ENCODE measurements around the gene MAP1A. TPM values are rescaled to one million over a fixed set of nuclear protein-coding genes. Genes with fewer than 3 reads are reported as not detected.

MAP1A gene
- total RNA-seq, 4 donors from 2014 or later: 3.5 to 13.0 (median 8.2) TPM

- in situ Hi-C loops (cut with MboI; ENCODE audit: low sequenced_read_pairs in 4 of 4) (no loop called here), intact Hi-C loops (cut with DNase I; ENCODE audit: low total_unique reads) (no loop called here)
- no peak for ATAC-seq
- peaks cover 0 to 8% of the 10 kb centered on the region in 2 donors for H3K36me3 ChIP-seq
- no peak for DNase-seq
- TF ChIP-seq, protein P1, sequence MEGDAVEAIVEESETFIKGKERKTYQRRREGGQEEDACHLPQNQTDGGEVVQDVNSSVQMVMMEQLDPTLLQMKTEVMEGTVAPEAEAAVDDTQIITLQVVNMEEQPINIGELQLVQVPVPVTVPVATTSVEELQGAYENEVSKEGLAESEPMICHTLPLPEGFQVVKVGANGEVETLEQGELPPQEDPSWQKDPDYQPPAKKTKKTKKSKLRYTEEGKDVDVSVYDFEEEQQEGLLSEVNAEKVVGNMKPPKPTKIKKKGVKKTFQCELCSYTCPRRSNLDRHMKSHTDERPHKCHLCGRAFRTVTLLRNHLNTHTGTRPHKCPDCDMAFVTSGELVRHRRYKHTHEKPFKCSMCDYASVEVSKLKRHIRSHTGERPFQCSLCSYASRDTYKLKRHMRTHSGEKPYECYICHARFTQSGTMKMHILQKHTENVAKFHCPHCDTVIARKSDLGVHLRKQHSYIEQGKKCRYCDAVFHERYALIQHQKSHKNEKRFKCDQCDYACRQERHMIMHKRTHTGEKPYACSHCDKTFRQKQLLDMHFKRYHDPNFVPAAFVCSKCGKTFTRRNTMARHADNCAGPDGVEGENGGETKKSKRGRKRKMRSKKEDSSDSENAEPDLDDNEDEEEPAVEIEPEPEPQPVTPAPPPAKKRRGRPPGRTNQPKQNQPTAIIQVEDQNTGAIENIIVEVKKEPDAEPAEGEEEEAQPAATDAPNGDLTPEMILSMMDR (IDR thresholded peaks at IDR 0.05 in 4 of 5, conservative IDR thresholded peaks at IDR 0.05 in 1 of 5): no peak
- no peak for TF ChIP-seq POLR2A (IDR thresholded peaks at IDR 0.05)
- H3K4me3 ChIP-seq: no peak overlapping the region
- no peak overlapping the region for H3K27ac ChIP-seq
- peaks cover 10 to 11% of the 10 kb centered on the region in 2 donors for H3K4me1 ChIP-seq
- H3K9me3 ChIP-seq: no peaks in the 10 kb centered on the region
- H3K27me3 ChIP-seq: no peaks in the 10 kb centered on the region
Observed at GRCh38 chr15:43489191-43489590, 28.2 kb upstream of the MAP1A start.

DNA sequence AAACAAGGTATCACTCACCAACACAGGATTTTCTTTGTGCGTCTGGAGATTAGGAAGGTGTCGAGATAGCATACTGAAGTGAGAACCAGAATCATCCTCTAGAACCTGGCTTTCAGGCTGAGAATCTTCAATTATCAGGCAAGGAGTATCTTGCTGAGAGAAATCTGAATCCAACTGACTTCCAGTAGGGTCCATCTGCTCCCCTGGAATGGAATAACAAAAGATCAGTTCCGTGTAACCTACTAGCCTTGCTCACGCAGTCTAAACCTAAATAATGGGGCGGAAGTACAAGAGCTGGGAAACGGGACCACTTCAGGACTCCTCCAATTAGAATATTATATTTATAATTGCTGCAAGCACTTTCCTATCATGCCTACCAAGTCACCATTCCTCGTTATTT is 25.1 kb upstream of the MAP1A start:
- in situ Hi-C loops (cut with MboI; ENCODE audit: low sequenced_read_pairs in 4 of 4): loop anchor here in 1 of 4 donors (10.0 kb wide), 1 partner anchor 157 kb away; the partner anchor contains the start of gene LCMT2
- peak overlapping the region; percentile 79 to 86 (median 84) for H3K27ac ChIP-seq
- no peaks in the 10 kb centered on the region for H3K27me3 ChIP-seq
- TF ChIP-seq, protein P1 (IDR thresholded peaks at IDR 0.05 in 4 of 5, conservative IDR thresholded peaks at IDR 0.05 in 1 of 5): no peak
- no peak for TF ChIP-seq POLR2A (IDR thresholded peaks at IDR 0.05)
- intact Hi-C loops (cut with DNase I; ENCODE audit: low total_unique reads): no loop called here
- ATAC-seq: no peak
- no peak for DNase-seq
- H3K9me3 ChIP-seq: no peaks in the 10 kb centered on the region
- H3K36me3 ChIP-seq: peaks cover 0 to 8% of the 10 kb centered on the region in 2 donors
- H3K4me1 ChIP-seq: peaks cover 10 to 11% of the 10 kb centered on the region in 2 donors
- H3K4me3 ChIP-seq: peak overlapping the region; percentile 85 to 99 (median 92)

DNA sequence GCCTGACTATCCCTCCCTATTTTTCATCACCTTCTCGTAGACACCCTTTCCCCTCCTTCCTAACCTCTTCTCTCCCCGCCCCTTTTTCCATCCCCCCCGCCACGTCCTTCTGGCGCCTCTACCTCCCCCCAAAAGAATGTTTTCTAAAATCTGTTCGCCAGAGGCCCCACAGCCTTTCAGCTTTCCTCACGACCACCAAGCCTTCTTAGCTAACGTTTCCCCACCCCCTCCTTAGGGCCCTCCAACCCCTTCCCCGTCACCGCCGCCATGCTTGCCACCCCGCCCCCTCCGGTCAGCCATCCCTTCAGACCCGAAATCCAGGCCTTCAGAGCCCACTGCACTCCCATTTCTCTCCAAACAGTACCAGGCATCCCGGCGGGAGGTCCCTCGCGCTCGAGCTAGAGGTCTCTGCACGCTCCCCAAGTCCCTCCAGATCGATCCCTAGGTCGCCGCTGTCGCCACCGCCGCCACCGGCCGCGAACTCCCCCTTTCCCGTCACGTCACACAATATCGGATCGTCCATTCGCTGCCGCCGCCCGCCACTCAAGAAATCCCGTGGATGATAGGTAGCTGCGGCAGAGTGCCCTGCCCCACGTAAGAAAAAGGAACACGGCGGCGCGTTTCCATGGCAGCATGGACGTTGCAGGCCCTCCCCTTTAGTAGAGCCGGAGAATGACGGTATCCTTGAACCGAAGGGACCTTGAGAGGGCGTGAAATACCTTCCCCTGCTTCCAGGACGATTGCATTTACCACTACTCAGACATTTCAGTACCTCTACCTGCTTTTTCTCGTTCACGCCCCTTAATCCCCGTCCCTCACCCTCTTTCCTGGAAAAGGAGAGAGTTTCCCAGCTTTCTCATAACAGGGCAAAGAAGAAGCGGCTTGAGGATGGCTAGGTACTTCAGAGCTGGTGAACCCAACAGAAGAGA is 24.5 kb upstream of the MAP1A start, which contains the start of gene TP53BP1:
Gene TP53BP1, minus strand, starts transcription at position 484 of the 929 bp plus-strand sequence. Its CDS starts 113 bp downstream, at position 371.
- intact Hi-C loops (cut with DNase I; ENCODE audit: low total_unique reads) (loop anchor here (1.0 kb wide), 1 partner anchor 17 kb away; no protein-coding TSS in a partner anchor), in situ Hi-C loops (cut with MboI; ENCODE audit: low sequenced_read_pairs in 4 of 4) (loop anchor here in 1 of 4 donors (10.0 kb wide), 1 partner anchor 158 kb away; the partner anchor contains the start of gene LCMT2)
- TF ChIP-seq, protein P1 (IDR thresholded peaks at IDR 0.05 in 4 of 5, conservative IDR thresholded peaks at IDR 0.05 in 1 of 5): no peak
- no peak for TF ChIP-seq POLR2A (IDR thresholded peaks at IDR 0.05)
- Histone ChIP-seq H3K4me1 (peaks cover 10 to 11% of the 10 kb centered on the region in 2 donors), H3K27ac (peak within 1 kb of the TSS; percentile 79 to 86 (median 84)), H3K27me3 (no peaks in the 10 kb centered on the region), H3K36me3 (peaks cover 0 to 8% of the 10 kb centered on the region in 2 donors), H3K9me3 (no peaks in the 10 kb centered on the region), H3K4me3 (peak within 1 kb of the TSS; percentile 85 to 99 (median 92))
- peak; percentile 96 for DNase-seq
- peak; percentile 98 to 99 for ATAC-seq

DNA sequence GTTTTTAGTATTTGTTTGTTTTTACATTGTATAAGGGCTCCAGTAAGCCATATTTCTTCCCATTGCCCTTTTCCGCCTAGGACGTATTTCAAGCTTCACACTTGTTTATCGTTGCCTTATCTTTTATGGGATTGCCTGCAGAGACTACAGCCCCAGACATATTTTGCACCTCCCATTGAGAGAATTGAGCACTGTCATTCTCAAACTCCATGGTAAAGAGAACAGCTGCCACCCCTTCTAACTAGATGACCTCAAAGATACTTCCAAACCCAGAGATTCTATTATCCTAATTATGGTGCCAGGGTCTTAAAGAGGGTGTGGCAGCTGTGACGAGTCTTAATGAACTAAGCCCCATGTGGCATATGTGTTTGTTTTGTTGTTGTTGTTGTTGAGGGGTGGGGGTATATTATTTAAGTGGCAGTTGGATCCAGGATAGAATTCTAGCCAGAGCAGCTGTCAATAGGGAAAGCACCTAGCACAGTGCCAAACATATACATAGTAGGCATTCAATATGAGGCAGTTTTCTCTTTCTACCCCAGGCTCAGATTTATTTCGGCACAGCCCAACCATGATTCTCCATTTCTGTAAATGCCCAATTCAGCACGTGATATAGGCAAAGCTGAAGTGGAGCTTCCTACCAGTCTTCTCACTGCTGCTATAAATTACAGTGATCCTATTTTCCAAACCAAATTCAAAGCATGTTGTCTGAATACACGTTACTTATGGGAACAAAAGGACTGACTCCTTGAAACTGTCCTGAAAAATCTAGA is 23.5 kb upstream of the MAP1A start:
- Histone ChIP-seq H3K4me1 (peaks cover 10 to 11% of the 10 kb centered on the region in 2 donors), H3K9me3 (no peaks in the 10 kb centered on the region), H3K36me3 (no peaks in the 10 kb centered on the region), H3K27me3 (no peaks in the 10 kb centered on the region), H3K4me3 (peak overlapping the region in 3 of 4 donors; percentile 85 to 99 (median 91)), H3K27ac (peak overlapping the region; percentile 79 to 86 (median 84))
- ATAC-seq (no peak), DNase-seq (no peak)
- TF ChIP-seq, protein P1 (IDR thresholded peaks at IDR 0.05 in 4 of 5, conservative IDR thresholded peaks at IDR 0.05 in 1 of 5): no peak
- no peak for TF ChIP-seq POLR2A (IDR thresholded peaks at IDR 0.05)
- intact Hi-C loops (cut with DNase I; ENCODE audit: low total_unique reads) (loop anchor here (1.0 kb wide), 1 partner anchor 16 kb away; no protein-coding TSS in a partner anchor), in situ Hi-C loops (cut with MboI; ENCODE audit: low sequenced_read_pairs in 4 of 4) (loop anchor here in 1 of 4 donors (10.0 kb wide), 1 partner anchor 159 kb away; the partner anchor contains the start of gene LCMT2)

Data from gastrocnemius medialis (tissue), 4 donors.